Hair follicular keratinocyte (primary cell): ENCODE measurements around the gene PTH1R. TPM values are rescaled to one million over a fixed set of nuclear protein-coding genes. Genes with fewer than 3 reads are reported as not detected.

Experiments
- total RNA-seq: library from RNA; depleted of rRNA; stranded (reverse); fragments of >200 nt; gene quantifications from 2 replicates; pipeline ENCODE4 v1.2.3, GENCODE V29; 2015

Gene PTH1R
- total RNA-seq = not detected in 2 replicates

GRCh38 chr3:46877406-46878125, at the start of gene PTH1R:
TSS of gene PTH1R (plus strand) at chr3:46877721. CDS start at chr3:46883560, 5,839 bp downstream.

GRCh38 chr3:46863261-46863782, 14.2 kb upstream of the PTH1R start, which contains the start of gene MYL3:
TSS of gene MYL3 (minus strand) at chr3:46863444. CDS start at chr3:46863390, 54 bp downstream.

Other genes with a start within 250 kb of the PTH1R start
- 41.9 and 89.0 TPM in 2 replicates for gene ALS2CL, start 184.0 kb upstream of the PTH1R start, total RNA-seq
- gene TMIE, start 176.3 kb upstream of the PTH1R start, total RNA-seq = 0.38 TPM in 1 of 2 replicates, not detected in the other
- gene PRSS50, start 159.9 kb upstream of the PTH1R start, total RNA-seq = not detected in 2 replicates
- not detected in 2 replicates for gene MYL3, start 14.3 kb upstream of the PTH1R start, total RNA-seq
- gene CCDC12, start 99.0 kb downstream of the PTH1R start, total RNA-seq = 29.4 and 38.3 TPM in 2 replicates
- gene NBEAL2, start 101.9 kb downstream of the PTH1R start, total RNA-seq = 18.3 and 20.4 TPM in 2 replicates